ENCODE data around the gene ATP8B4. TPM values are rescaled to one million over a fixed set of nuclear protein-coding genes. Genes with fewer than 3 reads are reported as not detected.

The ATP8B4 gene
- total and polyA plus RNA-seq, 12 donors: 2.1 to 23.9 (median 4.9) TPM

GRCh38 chr15:49986326-49986725 lies 132.7 kb downstream of the ATP8B4 start:
- whole genome bisulfite sequencing, 4 donors: 49 to 87% (median 60%) methylated on average over 3 of the region's 3 CpGs
- TF ChIP-seq POLR2A (IDR thresholded peaks at IDR 0.05): no peak
- TF ChIP-seq CTCF (IDR thresholded peaks at IDR 0.05): no peak
- H3K4me1 ChIP-seq (replicated peaks in 1 of 2): no peaks in the 10 kb centered on the region
- no peak overlapping the region for H3K27ac ChIP-seq
- no peaks in the 10 kb centered on the region for H3K36me3 ChIP-seq (replicated peaks in 1 of 2)
- no peaks in the 10 kb centered on the region for H3K27me3 ChIP-seq
- intact Hi-C loops (cut with DNase I): no loop called here
- DNase-seq: no peak
- H3K9me3 ChIP-seq (replicated peaks in 1 of 3): no peaks in the 10 kb centered on the region
- H3K4me3 ChIP-seq: no peak overlapping the region

GRCh38 chr15:49985463-49985862 lies 133.6 kb downstream of the ATP8B4 start:
- Histone ChIP-seq H3K9me3 (replicated peaks in 1 of 3) (no peaks in the 10 kb centered on the region), H3K27ac (no peak overlapping the region), H3K27me3 (no peaks in the 10 kb centered on the region), H3K4me3 (no peak overlapping the region), H3K4me1 (replicated peaks in 1 of 2) (no peaks in the 10 kb centered on the region), H3K36me3 (replicated peaks in 1 of 2) (no peaks in the 10 kb centered on the region)
- DNase-seq: no peak
- WGBS, 4 donors: 73 to 82% (median 78%) methylated on average over 4 of the region's 4 CpGs
- intact Hi-C loops (cut with DNase I): no loop called here
- TF ChIP-seq CTCF (IDR thresholded peaks at IDR 0.05) (no peak), POLR2A (IDR thresholded peaks at IDR 0.05) (no peak)

- Histone ChIP-seq H3K4me3 (no peak overlapping the region), H3K9me3 (replicated peaks in 1 of 3) (no peaks in the 10 kb centered on the region), H3K27me3 (no peaks in the 10 kb centered on the region), H3K36me3 (replicated peaks in 1 of 2) (no peaks in the 10 kb centered on the region), H3K27ac (no peak overlapping the region), H3K4me1 (replicated peaks in 1 of 2) (no peaks in the 10 kb centered on the region)
- intact Hi-C loops (cut with DNase I): no loop called here
- no peak for DNase-seq
- TF ChIP-seq CTCF (IDR thresholded peaks at IDR 0.05) (no peak), POLR2A (IDR thresholded peaks at IDR 0.05) (no peak)
- WGBS, 4 donors: 58 to 65% (median 63%) methylated on average over 2 of the region's 2 CpGs
Observed at GRCh38 chr15:49984436-49984835, 134.6 kb downstream of the ATP8B4 start.

GRCh38 chr15:49982584-49982983 lies 136.4 kb downstream of the ATP8B4 start:
- H3K36me3 ChIP-seq (replicated peaks in 1 of 2): no peaks in the 10 kb centered on the region
- no peaks in the 10 kb centered on the region for H3K9me3 ChIP-seq (replicated peaks in 1 of 3)
- TF ChIP-seq CTCF (IDR thresholded peaks at IDR 0.05): no peak
- no peak for TF ChIP-seq POLR2A (IDR thresholded peaks at IDR 0.05)
- 68 to 82% (median 72%) methylated on average over 3 of the region's 3 CpGs for WGBS, 4 donors
- H3K4me3 ChIP-seq: no peak overlapping the region
- no peak overlapping the region for H3K27ac ChIP-seq
- no peak for DNase-seq
- no peaks in the 10 kb centered on the region for H3K4me1 ChIP-seq (replicated peaks in 1 of 2)
- intact Hi-C loops (cut with DNase I): no loop called here
- no peaks in the 10 kb centered on the region for H3K27me3 ChIP-seq
